Uterus (tissue), 4 donors: ENCODE measurements around the gene DLX6. TPM values are rescaled to one million over a fixed set of nuclear protein-coding genes. Genes with fewer than 3 reads are reported as not detected.

Source experiments
- DNase-seq, 2 donors: peaks; one replicate each; pipeline ENCODE4 v3.0.0-alpha.2; 2019 to 2020
- H3K27ac ChIP-seq, 2 donors: fragments of 200-600 bp; sonication (generic); 1 replicate in 1 of 2; 2 replicates in 1 of 2; pipeline ENCODE4 v1.5.1; 2016 to 2018
- H3K27me3 ChIP-seq, 2 donors: fragments of 200-600 bp; sonication (generic); one replicate each; pipeline ENCODE4 v1.5.1; 2018 to 2019; ENCODE audit warnings: control low read depth in 1 of 2
- H3K36me3 ChIP-seq, 2 donors: fragments of 200-600 bp; sonication (generic); one replicate each; pipeline ENCODE4 v1.5.1; 2019; ENCODE audit warnings: control low read depth in 1 of 2
- H3K4me1 ChIP-seq, 2 donors: fragments of 200-600 bp; sonication (generic); one replicate each; pipeline ENCODE4 v1.5.1; 2018 to 2019; ENCODE audit warnings: control low read depth in 1 of 2
- H3K4me3 ChIP-seq, 2 donors: fragments of 200-600 bp; sonication (generic); 1 replicate in 1 of 2; 2 replicates in 1 of 2; pipeline ENCODE4 v1.5.1; 2018 to 2019; ENCODE audit warnings: mild to moderate bottlenecking in 1 of 2
- H3K9me3 ChIP-seq, 2 donors: fragments of 200-600 bp; sonication (generic); one replicate each; pipeline ENCODE4 v1.5.1; 2019; ENCODE audit warnings: control low read depth in 1 of 2
- CTCF ChIP-seq, 4 experiments: fragments of 200-600 bp in 2 of 4; fragments of 450-650 bp in 2 of 4; sonication (generic) in 2 of 4; IDR thresholded peaks; one replicate each; pipeline ENCODE4 v1.5.1; 2016 to 2019; ENCODE audit warnings: antibody characterized with exemption in 4 of 4, mild to moderate bottlenecking in 2 of 4, moderate library complexity in 1 of 4
- POLR2A ChIP-seq, 2 donors: fragments of 450-650 bp; IDR thresholded peaks; one replicate each; pipeline ENCODE4 v1.6.1; 2016; ENCODE audit warnings: antibody characterized with exemption in 2 of 2, mild to moderate bottlenecking in 1 of 2, moderate library complexity in 1 of 2
- intact Hi-C: fragments of 100-400 bp; cut with DNase I; formaldehyde crosslinking; loops from one replicate; pipeline ENCODE4 v1.15.1; 2023; ENCODE audit warnings: low total_unique reads
- total RNA-seq, 4 donors: library from RNA; depleted of rRNA in 3 of 4; stranded (reverse); fragments of >200 nt in 3 of 4; gene quantifications; one replicate each; pipeline versions ENCODE4 v1.1.0 to v1.2.4, GENCODE V29; 2014 to 2023
- donor health status: DM: yes; HTN: yes; CAD: no.

The DLX6 gene
- total RNA-seq, 4 donors from 2014 or later: 0.30 to 1.5 (median 0.77) TPM; not detected in 1

GRCh38 chr7:96998333-96998732 is 7.0 kb upstream of the DLX6 start:
- no peak overlapping the region for H3K4me3 ChIP-seq
- no peaks in the 10 kb centered on the region for H3K4me1 ChIP-seq
- no peaks in the 10 kb centered on the region for H3K9me3 ChIP-seq
- no peak for DNase-seq
- intact Hi-C loops: no loop called here
- H3K27ac ChIP-seq: no peak overlapping the region
- no peaks in the 10 kb centered on the region for H3K36me3 ChIP-seq
- TF ChIP-seq POLR2A (IDR thresholded peaks at IDR 0.05) (no peak), CTCF (IDR thresholded peaks at IDR 0.05) (no peak)
- peaks cover 29 to 88% of the 10 kb centered on the region in 2 donors for H3K27me3 ChIP-seq

- Histone ChIP-seq H3K27me3 (peaks cover 33 to 88% of the 10 kb centered on the region in 2 donors), H3K4me3 (no peak overlapping the region), H3K27ac (no peak overlapping the region), H3K36me3 (no peaks in the 10 kb centered on the region), H3K9me3 (no peaks in the 10 kb centered on the region), H3K4me1 (no peaks in the 10 kb centered on the region)
- intact Hi-C loops: no loop called here
- DNase-seq: no peak
- TF ChIP-seq POLR2A (IDR thresholded peaks at IDR 0.05) (no peak), CTCF (IDR thresholded peaks at IDR 0.05) (no peak)
Measured at GRCh38 chr7:96998744-96999143, 6.6 kb upstream of the DLX6 start.

GRCh38 chr7:97001221-97001620 is 4.1 kb upstream of the DLX6 start:
- no peak overlapping the region for H3K27ac ChIP-seq

GRCh38 chr7:97001656-97002554 is 3.4 kb upstream of the DLX6 start:
- DNase-seq: no peak
- H3K27me3 ChIP-seq: peaks cover 37 to 78% of the 10 kb centered on the region in 2 donors
- no peak overlapping the region for H3K4me3 ChIP-seq
- peaks cover 0 to 5% of the 10 kb centered on the region in 2 donors for H3K4me1 ChIP-seq
- intact Hi-C loops: no loop called here
- no peaks in the 10 kb centered on the region for H3K36me3 ChIP-seq
- H3K27ac ChIP-seq: no peak overlapping the region
- TF ChIP-seq POLR2A (IDR thresholded peaks at IDR 0.05) (no peak), CTCF (IDR thresholded peaks at IDR 0.05) (no peak)
- no peaks in the 10 kb centered on the region for H3K9me3 ChIP-seq

More at GRCh38 chr7:97001221-97001620, 4.1 kb upstream of the DLX6 start:
- no peak for TF ChIP-seq POLR2A (IDR thresholded peaks at IDR 0.05)
- TF ChIP-seq CTCF (IDR thresholded peaks at IDR 0.05): no peak
- intact Hi-C loops: no loop called here
- H3K4me3 ChIP-seq: no peak overlapping the region
- no peaks in the 10 kb centered on the region for H3K36me3 ChIP-seq
- no peaks in the 10 kb centered on the region for H3K9me3 ChIP-seq
- H3K4me1 ChIP-seq: no peaks in the 10 kb centered on the region
- no peak for DNase-seq
- H3K27me3 ChIP-seq: peaks cover 39 to 85% of the 10 kb centered on the region in 2 donors

- H3K36me3 ChIP-seq: no peaks in the 10 kb centered on the region
- TF ChIP-seq CTCF (IDR thresholded peaks at IDR 0.05) (no peak), POLR2A (IDR thresholded peaks at IDR 0.05) (no peak)
- peaks cover 32 to 78% of the 10 kb centered on the region in 2 donors for H3K27me3 ChIP-seq
- H3K27ac ChIP-seq: no peak overlapping the region
- H3K4me1 ChIP-seq: peaks cover 0 to 5% of the 10 kb centered on the region in 2 donors
- no peak overlapping the region for H3K4me3 ChIP-seq
- no peaks in the 10 kb centered on the region for H3K9me3 ChIP-seq
- intact Hi-C loops: no loop called here
- no peak for DNase-seq
Measured at GRCh38 chr7:97002555-97003261, 2.6 kb upstream of the DLX6 start.
